Left lung (tissue), 10 donors: Measurements from ENCODE around the gene TPT1. TPM values are rescaled to one million over a fixed set of nuclear protein-coding genes. Genes with fewer than 3 reads are reported as not detected.

Experiments
- ATAC-seq: fragments of 200-7000 bp; cut with Tn5 transposase; one replicate; pipeline ENCODE4 v1.9.1; 2020; ENCODE audit warnings: moderate library complexity
- DNase-seq, 4 donors: peaks; one replicate each; pipeline ENCODE4 v3.0.0-alpha.2; 2013 to 2020
- H3K27ac ChIP-seq, 2 donors: fragments of 200-600 bp; sonication (generic) in 1 of 2; one replicate each; pipeline versions ENCODE4 v1.5.0 to v1.8.0; 2020 to 2021
- H3K27me3 ChIP-seq, 2 donors: fragments of 200-600 bp; sonication (generic) in 1 of 2; one replicate each; pipeline versions ENCODE4 v1.5.0 to v1.8.0; 2020 to 2021
- H3K36me3 ChIP-seq, 2 donors: fragments of 200-600 bp; sonication (generic) in 1 of 2; one replicate each; pipeline versions ENCODE4 v1.5.0 to v1.8.0; 2020 to 2021
- H3K4me1 ChIP-seq, 2 donors: fragments of 200-600 bp; one replicate each; pipeline ENCODE4 v1.8.0; 2021
- H3K4me3 ChIP-seq, 2 donors: fragments of 200-600 bp; sonication (generic) in 1 of 2; one replicate each; pipeline versions ENCODE4 v1.5.0 to v1.8.0; 2020 to 2021; ENCODE audit warnings: mild to moderate bottlenecking in 1 of 2
- H3K9me3 ChIP-seq, 2 donors: fragments of 200-600 bp; sonication (generic) in 1 of 2; one replicate each; pipeline versions ENCODE4 v1.5.0 to v1.8.0; 2020 to 2021
- intact Hi-C, 2 donors: fragments of 100-400 bp; cut with DNase I; formaldehyde crosslinking; loops; one replicate each; pipeline versions ENCODE4 v1.11.2 to v1.14.2; 2022
- polyA plus RNA-seq, 6 donors: library from polyadenylated mRNA; unstranded; fragments of 120-200 nt; gene quantifications; one replicate each; pipeline ENCODE4 v1.2.1, GENCODE V29; 2013; ENCODE audit not compliant: insufficient read length in 6 of 6
- total RNA-seq, 2 donors: library from RNA; stranded (reverse); fragmentation: NEBNext Ultra II Directional; extraction: Animal tissue kit (Norgen Biotek cat#: 25700); gene quantifications; one replicate each; pipeline ENCODE4 v1.2.1, GENCODE V29; 2021
- TF ChIP-seq, protein P1 (sequence below), 2 donors: fragments of 200-600 bp; sonication (generic) in 1 of 2; IDR thresholded peaks; one replicate each; pipeline versions ENCODE4 v1.5.0 to v1.8.0; 2021; ENCODE audit warnings: antibody characterized with exemption in 2 of 2
- donor health status: DM: no; HTN: yes; CAD: no.
- donor health status: DM: no; HTN: no; CAD: no.

TPT1 gene
- total and polyA plus RNA-seq, 8 donors: 3,460 to 8,787 (median 8,139) TPM

DNA sequence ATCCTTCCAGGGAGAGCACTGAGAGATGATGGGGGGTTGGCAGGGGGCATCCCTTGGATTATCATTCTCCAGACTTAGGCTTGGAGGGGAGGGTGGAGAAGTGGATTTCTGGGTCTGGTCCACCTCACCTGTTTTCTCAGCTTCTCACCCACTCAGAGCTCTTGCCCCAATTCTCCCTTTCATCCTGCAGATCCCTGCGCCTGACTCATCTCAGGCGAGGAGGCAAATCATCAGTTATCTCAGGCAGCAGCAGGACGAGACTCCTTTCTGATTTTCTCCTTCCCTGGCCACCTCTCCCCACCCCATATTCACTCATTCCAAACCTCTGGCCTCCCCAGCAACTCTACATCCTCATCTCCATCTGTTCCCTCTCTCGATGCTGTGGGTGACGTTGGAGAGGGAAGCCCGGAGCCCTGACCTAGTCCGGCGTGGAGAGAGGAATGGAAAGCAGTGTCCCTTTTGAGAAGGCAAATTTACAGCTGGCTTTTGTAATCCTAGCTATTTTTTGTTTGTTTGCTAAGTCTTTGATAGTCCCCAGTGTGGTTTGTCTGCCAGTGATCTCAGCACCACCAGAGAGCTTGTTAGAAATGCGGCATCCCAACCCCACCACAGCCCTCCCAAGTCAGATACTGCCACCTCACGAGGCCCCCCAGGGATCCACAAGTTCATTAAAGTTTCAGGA, 24.0 kb upstream of the TPT1 start:
- H3K27me3 ChIP-seq: no peaks in the 10 kb centered on the region
- H3K27ac ChIP-seq: no peak overlapping the region
- ATAC-seq (no peak), DNase-seq (no peak)
- H3K4me3 ChIP-seq: no peak overlapping the region
- TF ChIP-seq, protein P1, sequence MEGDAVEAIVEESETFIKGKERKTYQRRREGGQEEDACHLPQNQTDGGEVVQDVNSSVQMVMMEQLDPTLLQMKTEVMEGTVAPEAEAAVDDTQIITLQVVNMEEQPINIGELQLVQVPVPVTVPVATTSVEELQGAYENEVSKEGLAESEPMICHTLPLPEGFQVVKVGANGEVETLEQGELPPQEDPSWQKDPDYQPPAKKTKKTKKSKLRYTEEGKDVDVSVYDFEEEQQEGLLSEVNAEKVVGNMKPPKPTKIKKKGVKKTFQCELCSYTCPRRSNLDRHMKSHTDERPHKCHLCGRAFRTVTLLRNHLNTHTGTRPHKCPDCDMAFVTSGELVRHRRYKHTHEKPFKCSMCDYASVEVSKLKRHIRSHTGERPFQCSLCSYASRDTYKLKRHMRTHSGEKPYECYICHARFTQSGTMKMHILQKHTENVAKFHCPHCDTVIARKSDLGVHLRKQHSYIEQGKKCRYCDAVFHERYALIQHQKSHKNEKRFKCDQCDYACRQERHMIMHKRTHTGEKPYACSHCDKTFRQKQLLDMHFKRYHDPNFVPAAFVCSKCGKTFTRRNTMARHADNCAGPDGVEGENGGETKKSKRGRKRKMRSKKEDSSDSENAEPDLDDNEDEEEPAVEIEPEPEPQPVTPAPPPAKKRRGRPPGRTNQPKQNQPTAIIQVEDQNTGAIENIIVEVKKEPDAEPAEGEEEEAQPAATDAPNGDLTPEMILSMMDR (IDR thresholded peaks at IDR 0.05): no peak
- intact Hi-C loops: no loop called here
- peaks cover 0 to 15% of the 10 kb centered on the region in 2 donors for H3K36me3 ChIP-seq
- peaks cover 0 to 18% of the 10 kb centered on the region in 2 donors for H3K4me1 ChIP-seq
- H3K9me3 ChIP-seq: no peaks in the 10 kb centered on the region

- DNase-seq (no peak), ATAC-seq (no peak)
- TF ChIP-seq, protein P1 (IDR thresholded peaks at IDR 0.05): no peak
- Histone ChIP-seq H3K36me3 (peaks cover 0 to 22% of the 10 kb centered on the region in 2 donors), H3K27ac (no peak overlapping the region), H3K9me3 (no peaks in the 10 kb centered on the region), H3K4me1 (peaks cover 0 to 8% of the 10 kb centered on the region in 2 donors), H3K27me3 (no peaks in the 10 kb centered on the region), H3K4me3 (no peak overlapping the region)
- intact Hi-C loops: no loop called here
Measured at GRCh38 chr13:45362939-45363338, 22.0 kb upstream of the TPT1 start.

GRCh38 chr13:45361596-45362206, 20.7 kb upstream of the TPT1 start:
- intact Hi-C loops: no loop called here
- DNase-seq: no peak
- H3K36me3 ChIP-seq: peaks cover 0 to 29% of the 10 kb centered on the region in 2 donors
- ATAC-seq: no peak
- H3K4me1 ChIP-seq: no peaks in the 10 kb centered on the region
- no peak overlapping the region for H3K27ac ChIP-seq
- H3K9me3 ChIP-seq: no peaks in the 10 kb centered on the region
- no peaks in the 10 kb centered on the region for H3K27me3 ChIP-seq
- TF ChIP-seq, protein P1 (IDR thresholded peaks at IDR 0.05): no peak
- no peak overlapping the region for H3K4me3 ChIP-seq

- no peaks in the 10 kb centered on the region for H3K9me3 ChIP-seq
- DNase-seq (no peak), ATAC-seq (no peak)
- no peak overlapping the region for H3K4me3 ChIP-seq
- H3K27me3 ChIP-seq: no peaks in the 10 kb centered on the region
- peak overlapping the region in 1 of 2 donors; percentile 37 for H3K27ac ChIP-seq
- H3K4me1 ChIP-seq: no peaks in the 10 kb centered on the region
- intact Hi-C loops: no loop called here
- TF ChIP-seq, protein P1 (IDR thresholded peaks at IDR 0.05): no peak
- H3K36me3 ChIP-seq: peaks cover 0 to 62% of the 10 kb centered on the region in 2 donors
Measured at GRCh38 chr13:45356966-45357672, 16.1 kb upstream of the TPT1 start.

DNA sequence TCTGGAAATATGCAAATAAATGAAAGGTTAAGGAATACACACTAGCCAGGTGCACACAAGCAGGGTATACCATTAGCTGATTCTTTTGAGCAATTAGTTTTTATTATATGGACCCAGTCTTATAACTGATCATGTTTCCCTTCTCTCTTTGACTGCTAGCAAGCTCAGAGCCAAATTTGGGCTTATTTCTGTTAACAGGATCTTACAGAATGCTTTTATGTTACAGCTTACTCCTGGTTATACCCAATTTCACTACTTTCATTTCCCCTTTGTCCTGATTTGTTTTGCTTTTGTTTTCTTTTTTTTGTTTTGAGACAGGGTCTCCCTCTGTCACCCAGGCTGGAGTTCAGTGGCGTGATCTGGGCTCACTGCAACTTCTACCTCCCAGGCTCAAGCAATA, 12.9 kb upstream of the TPT1 start:
- Histone ChIP-seq H3K36me3 (peaks cover 0 to 70% of the 10 kb centered on the region in 2 donors), H3K4me3 (no peak overlapping the region), H3K27me3 (no peaks in the 10 kb centered on the region), H3K27ac (no peak overlapping the region), H3K9me3 (no peaks in the 10 kb centered on the region), H3K4me1 (peaks cover 0 to 9% of the 10 kb centered on the region in 2 donors)
- no peak for ATAC-seq
- intact Hi-C loops: no loop called here
- DNase-seq: no peak
- TF ChIP-seq, protein P1 (IDR thresholded peaks at IDR 0.05): no peak
